CD4-positive, alpha-beta memory T cell (primary cell): Measurements from ENCODE around the gene FMN1. TPM values are rescaled to one million over a fixed set of nuclear protein-coding genes. Genes with fewer than 3 reads are reported as not detected.

Source experiments
- CTCF ChIA-PET: fragments of 350-600 bp; sonication (Branson Sonifier 250); formaldehyde crosslinking; loops from one replicate; lab custom pipeline; 2021; ENCODE audit warnings: inconsistent platforms; ENCODE audit not compliant: partially characterized antibody; lab: Charles Lee
- POLR2A ChIA-PET: fragments of 350-600 bp; sonication (Branson Sonifier 250); formaldehyde crosslinking; loops from one replicate; lab custom pipeline; 2021; ENCODE audit not compliant: partially characterized antibody; lab: Charles Lee
- DNase-seq, 5 donors: peaks; one replicate each; pipeline versions ENCODE4 v3.0.0 to v3.0.0-alpha.2; 2020 to 2022; ENCODE audit warnings: mixed read lengths in 1 of 5
- H3K27ac ChIP-seq: one replicate; pipeline ENCODE4 v1.7.0; 2013; ENCODE audit warnings: low read depth, low read length
- H3K27me3 ChIP-seq: 2 replicates; pipeline ENCODE4 v1.7.0; 2013; ENCODE audit warnings: mild to moderate bottlenecking, low read length, moderate library complexity; ENCODE audit not compliant: insufficient read depth
- H3K36me3 ChIP-seq: 2 replicates; pipeline ENCODE4 v1.7.0; 2013; ENCODE audit warnings: mild to moderate bottlenecking, low read length, moderate library complexity; ENCODE audit not compliant: insufficient read depth
- H3K4me1 ChIP-seq: 2 replicates; pipeline ENCODE4 v1.7.0; 2013; ENCODE audit warnings: mild to moderate bottlenecking, low read length, moderate library complexity; ENCODE audit not compliant: insufficient read depth
- H3K4me3 ChIP-seq, 2 donors: one replicate each; pipeline ENCODE4 v1.7.0; 2013; ENCODE audit warnings: low read length in 2 of 2, mild to moderate bottlenecking in 1 of 2
- H3K9me3 ChIP-seq, 2 donors: one replicate each; pipeline ENCODE4 v1.7.0; 2013; ENCODE audit warnings: low read length in 2 of 2, control low read depth in 1 of 2; ENCODE audit not compliant: control insufficient read depth in 1 of 2
- H3K27ac Mint-ChIP-seq, 7 donors: one replicate each; pipeline ENCODE4 v1.8.0; 2020 to 2021; ENCODE audit warnings: mixed read lengths in 7 of 7, mild to moderate bottlenecking in 6 of 7, inconsistent platforms in 3 of 7, moderate library complexity in 3 of 7
- H3K27me3 Mint-ChIP-seq, 2 donors: one replicate each; pipeline ENCODE4 v1.8.0; 2020 to 2021; ENCODE audit warnings: mixed read lengths in 2 of 2
- H3K36me3 Mint-ChIP-seq, 2 donors: one replicate each; pipeline ENCODE4 v1.8.0; 2020 to 2021; ENCODE audit warnings: mixed read lengths in 2 of 2, inconsistent platforms in 1 of 2, mild to moderate bottlenecking in 1 of 2
- H3K4me1 Mint-ChIP-seq, 4 donors: one replicate each; pipeline ENCODE4 v1.8.0; 2020 to 2021; ENCODE audit warnings: mixed read lengths in 4 of 4, mild to moderate bottlenecking in 1 of 4
- H3K4me3 Mint-ChIP-seq, 8 donors: one replicate each; pipeline ENCODE4 v1.8.0; 2020 to 2021; ENCODE audit warnings: mixed read lengths in 8 of 8, mild to moderate bottlenecking in 7 of 8, moderate library complexity in 6 of 8, inconsistent platforms in 3 of 8
- H3K9me3 Mint-ChIP-seq, 8 donors: one replicate each; pipeline ENCODE4 v1.8.0; 2020 to 2021; ENCODE audit warnings: mixed read lengths in 8 of 8, mild to moderate bottlenecking in 5 of 8, inconsistent platforms in 3 of 8, moderate library complexity in 1 of 8
- intact Hi-C: fragments of 100-400 bp; cut with micrococcal nuclease; formaldehyde crosslinking; loops from one replicate; pipeline ENCODE4 v1.15.1; 2023
- polyA plus RNA-seq, 2 donors: library from polyadenylated mRNA; unstranded; fragments of 300-500 nt; fragmentation: Illumina TruSeq; gene quantifications; one replicate each; pipeline ENCODE4 v1.2.3, GENCODE V29; 2021
- total RNA-seq, 2 experiments: library from RNA; stranded (reverse); gene quantifications; one replicate each; pipeline ENCODE4 v1.2.3, GENCODE V29; 2021

Gene FMN1
- total and polyA plus RNA-seq, 4 experiments from 2014 or later = 0.02 to 0.84 (median 0.38) TPM

DNA sequence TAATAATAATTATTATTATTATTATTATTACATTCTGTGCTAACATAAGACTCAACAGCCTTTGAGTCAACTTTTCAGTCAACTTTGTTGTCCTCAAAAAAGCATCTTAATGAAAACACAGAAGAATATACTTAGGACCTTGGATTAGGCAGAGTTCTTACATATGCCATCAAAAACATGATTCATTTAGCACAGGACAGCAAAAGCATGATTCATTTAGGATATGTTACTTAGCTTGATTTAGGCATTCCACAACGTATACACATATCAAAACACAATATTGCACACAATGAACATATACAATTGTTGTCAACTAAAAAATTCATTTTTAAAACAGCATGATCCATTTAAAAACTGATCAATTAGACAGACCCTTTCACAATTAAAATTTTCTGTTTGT is 213.0 kb downstream of the FMN1 start:
- H3K4me3 Mint-ChIP-seq = no peak overlapping the region
- H3K4me1 Mint-ChIP-seq = peaks cover 0 to 24% (median 0%) of the 10 kb centered on the region in 4 donors
- intact Hi-C loops = no loop called here
- peaks cover 0 to 6% of the 10 kb centered on the region in 2 donors for H3K27me3 Mint-ChIP-seq
- ChIA-PET CTCF (no interaction called here), POLR2A (no interaction called here)
- no peaks in the 10 kb centered on the region for H3K36me3 Mint-ChIP-seq
- no peak overlapping the region for H3K27ac Mint-ChIP-seq
- Histone ChIP-seq H3K27ac (no peak overlapping the region), H3K9me3 (no peaks in the 10 kb centered on the region), H3K36me3 (no peaks in the 10 kb centered on the region), H3K4me3 (no peak overlapping the region), H3K4me1 (no peaks in the 10 kb centered on the region), H3K27me3 (no peaks in the 10 kb centered on the region)
- no peak for DNase-seq
- no peaks in the 10 kb centered on the region for H3K9me3 Mint-ChIP-seq

DNA sequence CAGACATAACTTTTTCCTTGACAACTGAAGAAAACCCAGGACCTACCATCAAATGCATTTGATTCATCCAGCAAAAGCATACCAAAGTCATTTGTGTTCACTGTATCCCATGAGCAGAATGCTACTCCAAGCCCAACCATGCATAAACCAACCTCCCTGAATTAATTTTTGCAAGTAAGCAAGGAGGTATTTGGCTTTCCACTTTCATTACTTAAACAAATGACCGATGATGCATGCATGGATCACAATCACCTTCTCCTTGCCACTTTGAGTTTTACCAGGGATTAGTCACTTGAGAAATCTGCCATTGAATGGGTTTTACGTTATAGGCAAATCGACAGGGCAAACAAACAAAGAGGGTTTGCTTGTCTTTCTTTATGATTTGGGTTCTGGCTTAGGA is 214.8 kb downstream of the FMN1 start:
- Mint-ChIP-seq H3K27me3 (peaks cover 0 to 6% of the 10 kb centered on the region in 2 donors), H3K4me1 (peaks cover 0 to 22% (median 0%) of the 10 kb centered on the region in 4 donors), H3K27ac (no peak overlapping the region), H3K9me3 (no peaks in the 10 kb centered on the region), H3K4me3 (no peak overlapping the region), H3K36me3 (no peaks in the 10 kb centered on the region)
- no peaks in the 10 kb centered on the region for H3K9me3 ChIP-seq
- no peak overlapping the region for H3K4me3 ChIP-seq
- ChIA-PET CTCF (no interaction called here), POLR2A (no interaction called here)
- DNase-seq = no peak
- intact Hi-C loops = no loop called here
- H3K4me1 ChIP-seq = no peaks in the 10 kb centered on the region
- no peaks in the 10 kb centered on the region for H3K36me3 ChIP-seq
- H3K27ac ChIP-seq = no peak overlapping the region
- no peaks in the 10 kb centered on the region for H3K27me3 ChIP-seq

DNA sequence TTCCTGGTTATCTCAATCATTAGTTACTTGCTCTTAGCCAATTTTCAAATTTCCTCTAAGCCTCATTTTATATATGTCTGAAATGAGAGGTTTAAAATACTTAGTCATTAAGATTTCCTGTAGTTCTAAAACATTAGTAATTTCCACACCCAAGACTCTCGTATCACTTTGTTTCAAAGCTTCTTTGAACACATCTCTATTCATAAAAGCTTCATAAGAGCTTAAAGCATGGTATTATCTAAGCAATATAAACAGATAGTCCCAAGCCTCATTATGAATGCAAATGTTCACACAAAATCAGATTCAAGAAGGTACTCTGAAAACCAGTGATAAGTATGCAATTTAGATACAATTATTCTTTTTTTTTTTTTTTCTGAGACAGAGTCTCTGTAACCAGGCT is 217.0 kb downstream of the FMN1 start:
- Histone ChIP-seq H3K36me3 (no peaks in the 10 kb centered on the region), H3K27ac (no peak overlapping the region), H3K27me3 (no peaks in the 10 kb centered on the region), H3K9me3 (no peaks in the 10 kb centered on the region), H3K4me3 (no peak overlapping the region), H3K4me1 (no peaks in the 10 kb centered on the region)
- no peak for DNase-seq
- H3K9me3 Mint-ChIP-seq = no peaks in the 10 kb centered on the region
- CTCF ChIA-PET = no interaction called here
- POLR2A ChIA-PET = no interaction called here
- H3K27me3 Mint-ChIP-seq = peaks cover 0 to 4% of the 10 kb centered on the region in 2 donors
- H3K36me3 Mint-ChIP-seq = no peaks in the 10 kb centered on the region
- H3K27ac Mint-ChIP-seq = no peak overlapping the region
- no peak overlapping the region for H3K4me3 Mint-ChIP-seq
- intact Hi-C loops = no loop called here
- peaks cover 0 to 14% (median 0%) of the 10 kb centered on the region in 4 donors for H3K4me1 Mint-ChIP-seq

GRCh38 chr15:32974691-32975090 is 219.8 kb downstream of the FMN1 start:
- Mint-ChIP-seq H3K4me3 (no peak overlapping the region), H3K9me3 (no peaks in the 10 kb centered on the region), H3K27ac (no peak overlapping the region), H3K4me1 (peaks cover 0 to 5% (median 0%) of the 10 kb centered on the region in 4 donors), H3K27me3 (peaks cover 0 to 4% of the 10 kb centered on the region in 2 donors), H3K36me3 (no peaks in the 10 kb centered on the region)
- H3K27me3 ChIP-seq = no peaks in the 10 kb centered on the region
- no peak for DNase-seq
- POLR2A ChIA-PET = no interaction called here
- H3K27ac ChIP-seq = no peak overlapping the region
- CTCF ChIA-PET = no interaction called here
- H3K4me1 ChIP-seq = no peaks in the 10 kb centered on the region
- intact Hi-C loops = no loop called here
- no peaks in the 10 kb centered on the region for H3K9me3 ChIP-seq
- H3K36me3 ChIP-seq = no peaks in the 10 kb centered on the region
- no peak overlapping the region for H3K4me3 ChIP-seq

DNA sequence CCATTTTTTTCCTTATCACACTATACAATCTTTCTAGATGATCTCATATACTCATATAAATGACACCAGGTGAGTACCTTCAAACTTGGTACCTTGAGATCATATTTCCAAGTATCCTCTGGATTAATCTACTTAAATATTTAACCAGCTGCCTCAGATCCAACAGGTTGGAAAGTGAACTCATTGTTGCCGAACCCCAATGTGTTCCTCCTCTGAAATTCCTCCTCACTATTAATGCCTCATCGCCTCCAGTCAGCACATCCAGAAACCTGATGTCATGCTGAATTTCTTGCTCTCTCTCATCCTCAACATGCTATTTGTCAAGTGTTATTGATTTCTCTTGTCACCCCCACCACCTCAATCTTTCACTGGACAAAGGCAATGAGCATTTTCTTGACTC is 221.8 kb downstream of the FMN1 start:
- Mint-ChIP-seq H3K4me3 (no peak overlapping the region), H3K27me3 (peaks cover 0 to 2% of the 10 kb centered on the region in 2 donors), H3K4me1 (peaks cover 0 to 5% (median 0%) of the 10 kb centered on the region in 4 donors), H3K36me3 (no peaks in the 10 kb centered on the region), H3K9me3 (no peaks in the 10 kb centered on the region), H3K27ac (no peak overlapping the region)
- CTCF ChIA-PET = no interaction called here
- no peak for DNase-seq
- H3K4me3 ChIP-seq = no peak overlapping the region
- POLR2A ChIA-PET = no interaction called here
- intact Hi-C loops = no loop called here
- H3K27ac ChIP-seq = no peak overlapping the region
- H3K9me3 ChIP-seq = no peaks in the 10 kb centered on the region
- H3K36me3 ChIP-seq = no peaks in the 10 kb centered on the region
- H3K27me3 ChIP-seq = no peaks in the 10 kb centered on the region
- H3K4me1 ChIP-seq = no peaks in the 10 kb centered on the region

- H3K4me3 ChIP-seq = no peak overlapping the region
- Mint-ChIP-seq H3K36me3 (no peaks in the 10 kb centered on the region), H3K27me3 (no peaks in the 10 kb centered on the region), H3K9me3 (no peaks in the 10 kb centered on the region), H3K4me3 (no peak overlapping the region), H3K27ac (no peak overlapping the region), H3K4me1 (peaks cover 0 to 2% (median 0%) of the 10 kb centered on the region in 4 donors)
- CTCF ChIA-PET = no interaction called here
- no peak overlapping the region for H3K27ac ChIP-seq
- no peaks in the 10 kb centered on the region for H3K36me3 ChIP-seq
- POLR2A ChIA-PET = no interaction called here
- H3K9me3 ChIP-seq = no peaks in the 10 kb centered on the region
- no peaks in the 10 kb centered on the region for H3K27me3 ChIP-seq
- intact Hi-C loops = no loop called here
- DNase-seq = no peak
- no peaks in the 10 kb centered on the region for H3K4me1 ChIP-seq
Observed at GRCh38 chr15:32970847-32971246, 223.7 kb downstream of the FMN1 start.

- Mint-ChIP-seq H3K4me1 (no peaks in the 10 kb centered on the region), H3K36me3 (no peaks in the 10 kb centered on the region), H3K27ac (no peak overlapping the region), H3K9me3 (peaks cover 0 to 4% (median 0%) of the 10 kb centered on the region in 8 donors), H3K27me3 (no peaks in the 10 kb centered on the region), H3K4me3 (no peak overlapping the region)
- no peaks in the 10 kb centered on the region for H3K36me3 ChIP-seq
- ChIA-PET CTCF (no interaction called here), POLR2A (no interaction called here)
- no peak overlapping the region for H3K4me3 ChIP-seq
- H3K4me1 ChIP-seq = no peaks in the 10 kb centered on the region
- H3K27ac ChIP-seq = no peak overlapping the region
- no peak for DNase-seq
- H3K9me3 ChIP-seq = no peaks in the 10 kb centered on the region
- intact Hi-C loops = no loop called here
- H3K27me3 ChIP-seq = no peaks in the 10 kb centered on the region
Observed at GRCh38 chr15:32967521-32967920, 227.0 kb downstream of the FMN1 start.

GRCh38 chr15:32966512-32966911 is 228.0 kb downstream of the FMN1 start:
- Histone ChIP-seq H3K4me3 (no peak overlapping the region), H3K27ac (no peak overlapping the region), H3K9me3 (no peaks in the 10 kb centered on the region), H3K36me3 (no peaks in the 10 kb centered on the region), H3K27me3 (no peaks in the 10 kb centered on the region), H3K4me1 (no peaks in the 10 kb centered on the region)
- intact Hi-C loops = no loop called here
- Mint-ChIP-seq H3K4me3 (no peak overlapping the region), H3K9me3 (peaks cover 0 to 4% (median 0%) of the 10 kb centered on the region in 8 donors), H3K36me3 (no peaks in the 10 kb centered on the region), H3K27ac (no peak overlapping the region), H3K4me1 (no peaks in the 10 kb centered on the region), H3K27me3 (no peaks in the 10 kb centered on the region)
- no peak for DNase-seq
- ChIA-PET POLR2A (no interaction called here), CTCF (no interaction called here)
